IgD-negative memory B cell (primary cell): Measurements from ENCODE around the gene RAPGEF3. TPM values are rescaled to one million over a fixed set of nuclear protein-coding genes. Genes with fewer than 3 reads are reported as not detected.

ENCODE experiments used
- H3K27ac Mint-ChIP-seq, 3 donors: one replicate each; pipeline ENCODE4 v1.8.0; 2020 to 2022; ENCODE audit warnings: mild to moderate bottlenecking in 3 of 3, mixed read lengths in 3 of 3, moderate library complexity in 1 of 3
- H3K27me3 Mint-ChIP-seq: one replicate; pipeline ENCODE4 v1.8.0; 2021; ENCODE audit warnings: mixed read lengths
- H3K36me3 Mint-ChIP-seq: one replicate; pipeline ENCODE4 v1.8.0; 2020; ENCODE audit warnings: mild to moderate bottlenecking, mixed read lengths
- H3K4me1 Mint-ChIP-seq, 3 donors: one replicate each; pipeline ENCODE4 v1.8.0; 2020 to 2022; ENCODE audit warnings: mixed read lengths in 3 of 3, mild to moderate bottlenecking in 1 of 3
- H3K4me3 Mint-ChIP-seq, 4 donors: one replicate each; pipeline ENCODE4 v1.8.0; 2020 to 2022; ENCODE audit warnings: mild to moderate bottlenecking in 4 of 4, mixed read lengths in 4 of 4, moderate library complexity in 3 of 4
- H3K9me3 Mint-ChIP-seq, 3 donors: one replicate each; pipeline ENCODE4 v1.8.0; 2020 to 2021; ENCODE audit warnings: mixed read lengths in 3 of 3, mild to moderate bottlenecking in 1 of 3
- polyA plus RNA-seq: library from polyadenylated mRNA; unstranded; fragments of 300-500 nt; fragmentation: Illumina TruSeq; gene quantifications from one replicate; pipeline ENCODE4 v1.2.3, GENCODE V29; 2021

The RAPGEF3 gene
- polyA plus RNA-seq, 1 donor from 2014 or later = 0.26 TPM

- H3K27me3 Mint-ChIP-seq = no peaks in the 10 kb centered on the region
- H3K4me3 Mint-ChIP-seq = peak overlapping the region; percentile 16 to 86 (median 80)
- no peaks in the 10 kb centered on the region for H3K36me3 Mint-ChIP-seq
- H3K27ac Mint-ChIP-seq = peak overlapping the region in 2 of 3 donors; percentile 46 to 61
- H3K9me3 Mint-ChIP-seq = no peaks in the 10 kb centered on the region
- H3K4me1 Mint-ChIP-seq = peaks cover 31 to 50% (median 41%) of the 10 kb centered on the region in 3 donors
Observed at GRCh38 chr12:47709671-47710070, 49.0 kb downstream of the RAPGEF3 start.

- Mint-ChIP-seq H3K4me3 (peak overlapping the region in 3 of 4 donors; percentile 79 to 86 (median 81)), H3K4me1 (peaks cover 31 to 49% (median 41%) of the 10 kb centered on the region in 3 donors), H3K27ac (peak overlapping the region; percentile 46 to 61 (median 57)), H3K9me3 (no peaks in the 10 kb centered on the region), H3K27me3 (no peaks in the 10 kb centered on the region), H3K36me3 (no peaks in the 10 kb centered on the region)
Observed at GRCh38 chr12:47709237-47709636, 49.4 kb downstream of the RAPGEF3 start.

DNA sequence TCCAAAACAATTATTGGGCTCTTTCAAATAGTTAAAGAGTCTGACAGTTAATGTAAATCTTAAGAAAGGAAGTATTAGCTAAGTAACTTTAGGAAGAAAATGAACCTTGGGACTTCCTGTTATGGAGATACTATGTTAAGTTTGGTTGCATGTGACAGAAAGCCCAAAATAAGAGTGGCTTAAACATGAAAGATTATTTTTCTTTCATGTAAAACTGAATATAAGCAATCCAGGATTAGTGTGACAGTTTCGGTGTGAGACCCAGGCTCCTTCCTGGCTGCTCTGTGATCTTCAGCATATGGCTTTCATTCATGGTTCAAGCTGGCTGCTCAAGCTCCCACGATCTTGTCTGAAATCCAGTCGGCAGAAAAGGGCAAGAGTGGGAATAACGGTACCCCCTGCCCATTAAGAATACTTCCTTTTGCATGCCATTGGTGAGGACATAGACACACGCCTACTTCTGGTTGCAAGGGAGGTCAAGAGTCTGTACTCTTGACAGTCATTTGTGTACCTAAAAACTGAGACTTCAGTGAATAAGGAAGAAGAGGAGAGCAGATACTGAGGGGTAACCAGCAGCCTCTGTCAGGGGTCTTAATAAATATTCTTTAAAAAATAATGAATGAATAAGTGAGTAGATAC is 50.7 kb downstream of the RAPGEF3 start:
- Mint-ChIP-seq H3K9me3 (no peaks in the 10 kb centered on the region), H3K4me3 (peak overlapping the region; percentile 21 to 84 (median 74)), H3K4me1 (peaks cover 41 to 58% (median 53%) of the 10 kb centered on the region in 3 donors), H3K27ac (peak overlapping the region; percentile 18 to 41 (median 39)), H3K27me3 (no peaks in the 10 kb centered on the region), H3K36me3 (no peaks in the 10 kb centered on the region)

GRCh38 chr12:47707355-47707754 is 51.3 kb downstream of the RAPGEF3 start:
- no peaks in the 10 kb centered on the region for H3K27me3 Mint-ChIP-seq

DNA sequence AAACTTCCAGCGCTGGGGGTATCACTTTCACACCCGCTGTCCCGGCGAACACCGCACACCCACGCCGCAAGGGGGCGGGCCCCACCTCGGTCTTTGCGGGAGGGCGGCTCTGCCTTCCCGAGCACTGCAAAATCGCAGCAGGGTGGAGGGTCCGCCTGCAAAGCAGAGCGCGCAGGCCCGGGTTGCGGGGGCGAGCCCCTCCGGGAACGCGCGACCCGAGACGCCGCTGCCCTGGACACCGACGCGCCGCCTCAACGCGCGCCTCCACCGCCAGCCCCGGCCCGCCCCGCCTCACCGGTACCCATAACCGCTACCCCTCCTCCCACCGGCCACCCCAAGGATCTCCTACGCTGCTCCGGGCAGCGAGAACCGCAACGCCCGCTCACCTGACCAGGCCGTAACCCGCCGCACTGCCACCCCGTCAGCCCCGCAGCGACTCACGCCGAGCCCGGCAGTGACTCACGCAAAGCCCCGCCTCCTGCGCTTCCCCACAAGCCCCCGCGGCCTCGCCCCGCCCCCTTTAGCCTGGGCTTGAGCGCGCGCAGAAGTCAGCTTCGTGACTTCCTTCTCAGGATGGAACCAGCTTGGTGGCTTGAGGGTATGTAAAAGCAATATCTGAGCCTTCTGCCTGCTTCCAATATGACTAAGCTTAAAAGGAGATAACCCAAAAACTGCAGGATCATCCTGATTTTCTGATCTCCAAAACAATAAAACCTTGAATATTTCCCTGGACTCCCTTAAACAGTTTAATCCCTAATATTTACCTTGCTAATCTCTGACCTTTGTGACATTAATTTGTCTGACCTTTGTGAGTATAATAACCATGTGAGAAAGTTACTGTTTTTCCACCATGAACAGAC is 52.9 kb downstream of the RAPGEF3 start, which contains the start of gene RPAP3:
TSS of gene RPAP3 (minus strand) at position 465 of the 860 bp plus-strand sequence. CDS start 3,190 bp downstream, outside the sequence.
- H3K9me3 Mint-ChIP-seq = no peaks in the 10 kb centered on the region
- peak within 1 kb of the TSS; percentile 85 to 100 (median 99) for H3K27ac Mint-ChIP-seq
- H3K27me3 Mint-ChIP-seq = no peaks in the 10 kb centered on the region
- H3K36me3 Mint-ChIP-seq = no peaks in the 10 kb centered on the region
- peak within 1 kb of the TSS; percentile 96 to 100 (median 97) for H3K4me3 Mint-ChIP-seq
- H3K4me1 Mint-ChIP-seq = peaks cover 41 to 58% (median 54%) of the 10 kb centered on the region in 3 donors

More at GRCh38 chr12:47707355-47707754, 51.3 kb downstream of the RAPGEF3 start:
- H3K9me3 Mint-ChIP-seq = no peaks in the 10 kb centered on the region
- peaks cover 41 to 61% (median 55%) of the 10 kb centered on the region in 3 donors for H3K4me1 Mint-ChIP-seq
- H3K4me3 Mint-ChIP-seq = peak overlapping the region; percentile 13 to 84 (median 74)
- H3K36me3 Mint-ChIP-seq = no peaks in the 10 kb centered on the region
- peak overlapping the region in 1 of 3 donors; percentile 18 for H3K27ac Mint-ChIP-seq

- H3K9me3 Mint-ChIP-seq = no peaks in the 10 kb centered on the region
- H3K27me3 Mint-ChIP-seq = no peaks in the 10 kb centered on the region
- H3K4me1 Mint-ChIP-seq = peaks cover 41 to 56% (median 53%) of the 10 kb centered on the region in 3 donors
- H3K27ac Mint-ChIP-seq = peak overlapping the region; percentile 23 to 99 (median 85)
- peak overlapping the region; percentile 96 to 100 (median 97) for H3K4me3 Mint-ChIP-seq
- no peaks in the 10 kb centered on the region for H3K36me3 Mint-ChIP-seq
Observed at GRCh38 chr12:47705229-47705565, 53.5 kb downstream of the RAPGEF3 start.

GRCh38 chr12:47704719-47705118 is 54.0 kb downstream of the RAPGEF3 start:
- peak overlapping the region; percentile 23 to 99 (median 85) for H3K27ac Mint-ChIP-seq
- H3K4me1 Mint-ChIP-seq = peaks cover 37 to 52% (median 49%) of the 10 kb centered on the region in 3 donors
- H3K4me3 Mint-ChIP-seq = peak overlapping the region; percentile 96 to 100 (median 97)

DNA sequence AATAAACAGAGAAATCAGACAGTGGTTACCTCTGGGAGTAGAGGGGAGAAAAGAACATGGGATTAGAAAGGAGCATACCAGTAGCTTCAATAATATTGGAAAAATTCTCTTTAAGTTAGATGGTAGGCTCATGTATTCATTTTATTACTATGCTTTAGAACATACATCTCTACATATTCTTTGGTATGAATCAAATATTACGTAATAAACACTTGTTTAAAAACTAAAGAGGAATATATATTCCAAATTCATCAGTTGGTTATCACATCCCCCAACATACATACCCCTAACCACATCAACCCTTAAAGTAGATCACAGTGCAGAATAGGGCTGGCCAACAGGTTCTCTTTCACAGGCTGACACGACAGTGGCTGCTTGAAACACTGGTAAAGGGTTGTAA is 58.4 kb downstream of the RAPGEF3 start:
- Mint-ChIP-seq H3K27ac (no peak overlapping the region), H3K9me3 (no peaks in the 10 kb centered on the region)

More at GRCh38 chr12:47704719-47705118, 54.0 kb downstream of the RAPGEF3 start:
- H3K27me3 Mint-ChIP-seq = no peaks in the 10 kb centered on the region
- H3K36me3 Mint-ChIP-seq = no peaks in the 10 kb centered on the region
- no peaks in the 10 kb centered on the region for H3K9me3 Mint-ChIP-seq

DNA sequence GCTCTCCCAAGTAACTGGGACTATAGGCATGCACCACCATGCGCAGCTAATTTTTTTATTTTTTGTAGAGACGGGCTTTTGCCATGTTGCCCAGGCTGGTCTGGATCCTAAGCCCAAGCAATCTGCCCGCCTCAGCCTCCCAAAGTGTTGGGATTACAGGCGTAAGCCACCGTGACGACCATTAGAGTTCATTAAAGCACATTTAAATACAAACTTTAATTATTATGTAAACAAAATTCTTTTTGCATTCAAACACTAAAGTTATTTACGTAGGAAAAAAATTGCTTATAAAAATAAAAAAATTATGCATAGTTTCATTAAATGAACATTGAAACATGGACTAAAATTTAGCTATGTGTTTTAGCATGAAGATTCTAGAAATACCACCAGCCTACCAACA is 60.0 kb downstream of the RAPGEF3 start:
- Mint-ChIP-seq H3K27ac (no peak overlapping the region), H3K36me3 (peaks cover 3% of the 10 kb centered on the region), H3K27me3 (no peaks in the 10 kb centered on the region), H3K9me3 (no peaks in the 10 kb centered on the region), H3K4me3 (peak overlapping the region in 1 of 4 donors; percentile 63), H3K4me1 (peaks cover 23 to 31% (median 28%) of the 10 kb centered on the region in 3 donors)

More for the DNA sequence above, 58.4 kb downstream of the RAPGEF3 start:
- Mint-ChIP-seq H3K4me3 (no peak overlapping the region), H3K27me3 (no peaks in the 10 kb centered on the region), H3K36me3 (no peaks in the 10 kb centered on the region), H3K4me1 (peaks cover 34 to 40% (median 34%) of the 10 kb centered on the region in 3 donors)

GRCh38 chr12:47698055-47698454 is 60.6 kb downstream of the RAPGEF3 start:
- Mint-ChIP-seq H3K27me3 (no peaks in the 10 kb centered on the region), H3K4me3 (peak overlapping the region in 3 of 4 donors; percentile 44 to 83 (median 72)), H3K9me3 (no peaks in the 10 kb centered on the region), H3K27ac (peak overlapping the region in 1 of 3 donors; percentile 19), H3K36me3 (peaks cover 3% of the 10 kb centered on the region), H3K4me1 (peaks cover 18 to 25% (median 24%) of the 10 kb centered on the region in 3 donors)

- Mint-ChIP-seq H3K27me3 (no peaks in the 10 kb centered on the region), H3K27ac (no peak overlapping the region), H3K9me3 (no peaks in the 10 kb centered on the region), H3K36me3 (peaks cover 5% of the 10 kb centered on the region), H3K4me3 (no peak overlapping the region), H3K4me1 (peaks cover 0 to 5% (median 4%) of the 10 kb centered on the region in 3 donors)
Observed at GRCh38 chr12:47689215-47689614, 69.5 kb downstream of the RAPGEF3 start.

GRCh38 chr12:47687636-47688035 is 71.0 kb downstream of the RAPGEF3 start:
- Mint-ChIP-seq H3K27ac (no peak overlapping the region), H3K4me3 (no peak overlapping the region), H3K27me3 (no peaks in the 10 kb centered on the region), H3K36me3 (peaks cover 2% of the 10 kb centered on the region), H3K9me3 (no peaks in the 10 kb centered on the region), H3K4me1 (peaks cover 4 to 5% (median 5%) of the 10 kb centered on the region in 3 donors)

DNA sequence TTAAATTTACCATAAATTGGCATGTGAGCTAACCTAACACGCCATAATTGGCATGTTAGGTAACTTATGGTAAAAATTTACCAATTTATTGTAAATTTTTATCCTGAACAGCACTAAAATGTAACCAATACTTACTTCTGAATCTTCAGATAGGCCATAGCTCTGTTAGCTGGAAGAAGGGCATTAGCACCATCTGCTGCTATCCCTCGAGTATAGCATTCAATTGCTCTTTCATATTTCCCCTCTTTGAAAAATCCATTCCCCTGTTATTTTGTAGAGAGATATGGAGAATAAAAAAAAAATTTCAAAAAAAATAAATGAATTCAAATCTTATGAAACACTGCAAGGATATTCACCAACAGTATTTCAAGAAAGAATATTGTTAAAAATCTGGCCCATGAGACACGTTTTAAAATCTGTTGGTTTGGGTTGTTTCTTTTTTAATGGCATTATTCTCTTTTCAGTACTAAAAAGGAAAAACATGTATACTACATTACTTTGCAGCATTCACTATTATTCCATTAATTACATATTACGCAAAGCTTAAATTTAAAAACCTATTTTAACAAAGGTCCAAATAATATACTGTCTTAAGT is 71.9 kb downstream of the RAPGEF3 start:
- Mint-ChIP-seq H3K36me3 (no peaks in the 10 kb centered on the region), H3K4me3 (no peak overlapping the region), H3K27me3 (no peaks in the 10 kb centered on the region), H3K27ac (no peak overlapping the region), H3K9me3 (no peaks in the 10 kb centered on the region), H3K4me1 (peaks cover 4 to 7% (median 5%) of the 10 kb centered on the region in 3 donors)
